ENCODE measurements around the gene DNAH9.

The DNAH9 gene

GRCh38 chr17:11601661-11602060 is 3.4 kb downstream of the DNAH9 start:
- no peak for DNase-seq (ENCODE audit: low read depth)

- DNase-seq (ENCODE audit: low read depth): no peak
Measured at GRCh38 chr17:11608396-11608795, 10.1 kb downstream of the DNAH9 start.

GRCh38 chr17:11610999-11611566 is 12.8 kb downstream of the DNAH9 start:
- DNase-seq (ENCODE audit: low read depth): no peak

- no peak for DNase-seq (ENCODE audit: low read depth)
Measured at GRCh38 chr17:11612956-11613355, 14.7 kb downstream of the DNAH9 start.

GRCh38 chr17:11618861-11619566 is 20.7 kb downstream of the DNAH9 start:
- no peak for DNase-seq (ENCODE audit: low read depth)

- no peak for DNase-seq (ENCODE audit: low read depth)
Measured at GRCh38 chr17:11622492-11622891, 24.2 kb downstream of the DNAH9 start.

GRCh38 chr17:11624976-11625375 is 26.7 kb downstream of the DNAH9 start:
- DNase-seq (ENCODE audit: low read depth): no peak

GRCh38 chr17:11625878-11626277 is 27.6 kb downstream of the DNAH9 start:
- no peak for DNase-seq (ENCODE audit: low read depth)

- DNase-seq (ENCODE audit: low read depth): no peak
Measured at GRCh38 chr17:11627301-11627940, 29.2 kb downstream of the DNAH9 start.

GRCh38 chr17:11628374-11628773 is 30.1 kb downstream of the DNAH9 start:
- DNase-seq (ENCODE audit: low read depth): no peak

GRCh38 chr17:11628831-11629230 is 30.6 kb downstream of the DNAH9 start:
- no peak for DNase-seq (ENCODE audit: low read depth)

GRCh38 chr17:11636771-11637170 is 38.5 kb downstream of the DNAH9 start:
- no peak for DNase-seq (ENCODE audit: low read depth)

GRCh38 chr17:11637796-11638195 is 39.5 kb downstream of the DNAH9 start:
- DNase-seq (ENCODE audit: low read depth): no peak

- no peak for DNase-seq (ENCODE audit: low read depth)
Measured at GRCh38 chr17:11638700-11639265, 40.5 kb downstream of the DNAH9 start.

GRCh38 chr17:11639736-11640462 is 41.6 kb downstream of the DNAH9 start:
- no peak for DNase-seq (ENCODE audit: low read depth)

- no peak for DNase-seq (ENCODE audit: low read depth)
Measured at GRCh38 chr17:11640463-11640814, 42.2 kb downstream of the DNAH9 start.

- no peak for DNase-seq (ENCODE audit: low read depth)
Measured at GRCh38 chr17:11641521-11642275, 43.4 kb downstream of the DNAH9 start.

- no peak for DNase-seq (ENCODE audit: low read depth)
Measured at GRCh38 chr17:11642655-11643054, 44.4 kb downstream of the DNAH9 start.

GRCh38 chr17:11643851-11644250 is 45.6 kb downstream of the DNAH9 start:
- DNase-seq (ENCODE audit: low read depth): no peak

- peak; percentile 16 for DNase-seq (ENCODE audit: low read depth)
Measured at GRCh38 chr17:11644265-11645212, 46.3 kb downstream of the DNAH9 start.

GRCh38 chr17:11645426-11645825 is 47.2 kb downstream of the DNAH9 start:
- DNase-seq (ENCODE audit: low read depth): no peak

Data from activated T-cell treated with anti-CD3 and anti-CD28 coated beads for 24 hours (primary cell).